Measurements from ENCODE around the gene TLE4. TPM values are rescaled to one million over a fixed set of nuclear protein-coding genes. Genes with fewer than 3 reads are reported as not detected.
A peak's percentile ranks its signal among the peaks of the same experiment; 100 is the strongest.

Gene TLE4
- total RNA-seq, 1 donor from 2014 or later: 20.7 TPM

GRCh38 chr9:79685577-79685976, 113.8 kb downstream of the TLE4 start:
- no peak overlapping the region for H3K4me3 Mint-ChIP-seq (ENCODE audit: low read depth)
- no peaks in the 10 kb centered on the region for H3K9me3 Mint-ChIP-seq
- peaks cover 19% of the 10 kb centered on the region for H3K4me1 Mint-ChIP-seq (ENCODE audit: low read depth)
- no peaks in the 10 kb centered on the region for H3K27me3 Mint-ChIP-seq (ENCODE audit: low read depth)
- H3K27ac Mint-ChIP-seq: no peak overlapping the region
- no peak for DNase-seq (ENCODE audit: low spot score)
- peaks cover 5% of the 10 kb centered on the region for H3K36me3 Mint-ChIP-seq (ENCODE audit: low read depth)
- intact Hi-C loops (cut with micrococcal nuclease): no loop called here

DNA sequence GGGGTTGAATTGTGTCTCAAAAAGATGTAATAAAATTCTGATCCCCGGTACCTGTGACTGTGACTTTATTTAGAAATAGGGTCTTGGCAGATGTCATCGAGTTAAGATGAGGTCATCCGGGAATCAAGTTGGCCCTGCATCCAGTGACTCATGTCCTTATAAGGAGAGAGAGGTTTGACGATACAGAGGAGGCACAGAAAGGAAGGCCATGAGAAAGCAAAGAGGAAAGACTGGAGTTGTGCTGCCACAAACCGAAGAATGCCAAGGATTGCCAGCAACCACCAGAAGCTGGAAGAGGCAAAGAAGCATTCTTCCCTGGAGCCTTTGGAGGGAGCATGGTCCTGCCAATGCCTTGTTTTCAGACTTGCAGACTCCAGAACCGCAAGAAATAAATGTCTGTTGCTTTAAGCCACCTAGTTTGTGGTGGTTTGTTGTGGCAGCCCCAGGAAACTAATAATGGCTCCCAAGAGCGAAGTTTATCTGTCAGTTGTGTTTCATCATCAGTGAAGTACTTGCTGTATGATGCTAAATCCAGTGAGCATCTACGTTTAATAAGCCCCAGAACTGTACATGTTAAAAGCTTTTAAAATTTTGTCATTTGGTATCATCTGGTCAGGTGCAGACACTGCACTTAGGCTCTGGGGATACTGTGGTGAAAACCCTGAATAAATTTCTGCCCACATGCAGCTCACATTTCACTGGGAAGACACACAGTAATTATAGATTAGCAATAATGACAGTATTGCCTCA, 114.8 kb downstream of the TLE4 start:
- DNase-seq (ENCODE audit: low spot score): no peak
- intact Hi-C loops (cut with micrococcal nuclease): no loop called here
- Mint-ChIP-seq H3K4me1 (ENCODE audit: low read depth) (peaks cover 16% of the 10 kb centered on the region), H3K9me3 (no peaks in the 10 kb centered on the region), H3K36me3 (ENCODE audit: low read depth) (peaks cover 5% of the 10 kb centered on the region), H3K27me3 (ENCODE audit: low read depth) (no peaks in the 10 kb centered on the region), H3K4me3 (ENCODE audit: low read depth) (no peak overlapping the region), H3K27ac (no peak overlapping the region)

GRCh38 chr9:79687131-79687447, 115.3 kb downstream of the TLE4 start:
- intact Hi-C loops (cut with micrococcal nuclease): no loop called here
- Mint-ChIP-seq H3K4me1 (ENCODE audit: low read depth) (peaks cover 16% of the 10 kb centered on the region), H3K36me3 (ENCODE audit: low read depth) (peaks cover 5% of the 10 kb centered on the region), H3K27ac (peak overlapping the region; percentile 64), H3K27me3 (ENCODE audit: low read depth) (no peaks in the 10 kb centered on the region), H3K4me3 (ENCODE audit: low read depth) (no peak overlapping the region), H3K9me3 (no peaks in the 10 kb centered on the region)
- DNase-seq (ENCODE audit: low spot score): peak; percentile 36

DNA sequence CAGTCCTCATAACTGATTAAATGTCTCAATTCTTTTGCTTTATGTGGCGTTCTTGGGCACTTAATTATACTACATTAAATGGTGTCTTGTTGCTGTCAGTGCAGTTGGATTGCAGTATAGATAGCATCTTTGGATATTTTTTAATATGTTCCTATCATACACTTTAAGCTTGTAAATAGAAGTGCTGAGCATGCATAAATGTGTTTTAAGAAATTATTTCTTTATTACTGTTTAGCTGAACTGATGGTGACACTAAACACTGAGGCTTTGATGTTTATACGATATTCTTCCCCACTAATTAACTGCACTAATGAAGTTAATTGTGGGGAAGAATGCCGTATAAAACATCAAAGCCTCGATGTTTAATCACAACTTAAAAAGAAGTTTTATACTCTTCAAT, 116.6 kb downstream of the TLE4 start:
- intact Hi-C loops (cut with micrococcal nuclease): no loop called here
- no peak for DNase-seq (ENCODE audit: low spot score)
- Mint-ChIP-seq H3K36me3 (ENCODE audit: low read depth) (peaks cover 5% of the 10 kb centered on the region), H3K9me3 (no peaks in the 10 kb centered on the region), H3K27me3 (ENCODE audit: low read depth) (no peaks in the 10 kb centered on the region), H3K4me1 (ENCODE audit: low read depth) (peaks cover 16% of the 10 kb centered on the region), H3K4me3 (ENCODE audit: low read depth) (no peak overlapping the region), H3K27ac (no peak overlapping the region)

DNA sequence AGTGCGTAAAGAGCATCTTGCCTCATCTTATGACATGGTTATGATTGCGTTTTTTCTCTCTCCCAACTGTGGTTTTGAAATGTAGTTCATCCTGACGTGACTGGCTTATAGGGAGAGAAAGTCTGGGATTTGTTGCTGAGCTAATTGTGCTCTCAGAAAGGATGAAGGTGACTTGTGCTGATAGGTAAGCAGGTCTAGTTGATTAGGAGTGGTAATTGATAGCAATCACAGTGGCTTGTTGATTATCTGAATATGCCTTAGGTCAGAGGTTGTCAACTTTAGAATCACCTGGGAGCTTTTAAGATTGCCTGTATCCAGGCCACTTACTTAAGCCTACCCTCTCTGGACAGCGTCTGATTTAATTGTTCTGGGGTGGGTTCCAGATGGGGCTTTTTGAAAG, 117.8 kb downstream of the TLE4 start:
- DNase-seq (ENCODE audit: low spot score): no peak
- H3K27ac Mint-ChIP-seq: no peak overlapping the region
- H3K27me3 Mint-ChIP-seq (ENCODE audit: low read depth): no peaks in the 10 kb centered on the region
- H3K4me3 Mint-ChIP-seq (ENCODE audit: low read depth): no peak overlapping the region
- H3K9me3 Mint-ChIP-seq: no peaks in the 10 kb centered on the region
- peaks cover 3% of the 10 kb centered on the region for H3K36me3 Mint-ChIP-seq (ENCODE audit: low read depth)
- peaks cover 25% of the 10 kb centered on the region for H3K4me1 Mint-ChIP-seq (ENCODE audit: low read depth)
- intact Hi-C loops (cut with micrococcal nuclease): no loop called here

DNA sequence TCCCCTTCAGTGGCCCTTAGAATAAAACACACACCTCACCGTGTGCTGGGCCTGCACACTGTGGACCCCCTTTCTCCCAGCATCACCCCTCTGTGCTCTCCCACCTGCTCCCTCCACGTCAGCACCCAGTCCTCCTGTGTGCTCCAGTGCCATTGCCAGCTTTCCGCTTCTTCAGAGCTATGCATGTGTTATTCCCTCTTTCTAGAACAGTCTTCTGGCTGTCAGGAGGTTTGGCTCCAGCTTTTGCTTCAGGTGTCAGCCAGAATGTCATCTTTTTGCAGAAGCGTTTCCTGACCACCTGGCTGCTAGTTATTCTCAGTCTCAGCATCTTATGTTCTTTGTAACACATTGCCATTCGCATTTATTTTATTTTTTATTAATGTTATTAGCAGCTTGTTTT, 119.7 kb downstream of the TLE4 start:
- peaks cover 3% of the 10 kb centered on the region for H3K36me3 Mint-ChIP-seq (ENCODE audit: low read depth)
- H3K4me3 Mint-ChIP-seq (ENCODE audit: low read depth): no peak overlapping the region
- H3K4me1 Mint-ChIP-seq (ENCODE audit: low read depth): peaks cover 35% of the 10 kb centered on the region
- H3K9me3 Mint-ChIP-seq: no peaks in the 10 kb centered on the region
- no peak for DNase-seq (ENCODE audit: low spot score)
- H3K27me3 Mint-ChIP-seq (ENCODE audit: low read depth): no peaks in the 10 kb centered on the region
- no peak overlapping the region for H3K27ac Mint-ChIP-seq
- intact Hi-C loops (cut with micrococcal nuclease): no loop called here

DNA sequence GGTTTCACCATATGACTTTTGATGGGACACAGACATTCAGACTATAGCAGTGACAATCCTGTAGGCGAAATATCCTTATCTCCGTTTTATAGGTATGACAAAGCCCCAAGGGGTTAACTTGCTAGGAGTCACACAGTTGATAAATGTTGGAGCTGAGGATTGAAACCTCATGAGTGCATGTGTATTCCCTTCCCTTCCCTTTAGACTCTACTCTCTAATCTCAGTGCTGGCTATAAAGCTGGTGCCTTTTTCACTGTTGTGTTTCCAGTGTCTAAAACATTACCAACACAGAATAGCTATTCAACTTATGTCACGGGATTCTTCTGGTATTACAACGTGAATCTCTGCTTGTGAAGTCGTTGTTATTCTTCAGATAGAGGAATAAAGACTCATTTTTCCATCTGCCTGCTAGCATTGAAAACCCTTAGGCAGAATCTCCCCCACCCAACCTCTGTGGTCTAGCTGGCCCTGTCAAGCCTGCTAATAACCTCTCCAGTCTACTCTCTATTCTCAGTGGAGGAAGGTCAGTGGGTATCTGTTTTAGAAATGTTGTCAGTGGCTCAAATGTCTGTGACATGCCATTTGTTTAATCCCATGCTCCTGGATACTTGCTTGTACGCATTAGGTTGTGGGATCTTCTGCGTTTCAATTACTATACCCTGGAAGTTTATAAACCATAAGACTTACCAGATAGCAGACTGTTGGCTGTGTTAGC, 121.2 kb downstream of the TLE4 start:
- Mint-ChIP-seq H3K27me3 (ENCODE audit: low read depth) (no peaks in the 10 kb centered on the region), H3K4me3 (ENCODE audit: low read depth) (no peak overlapping the region), H3K4me1 (ENCODE audit: low read depth) (peaks cover 27% of the 10 kb centered on the region), H3K9me3 (no peaks in the 10 kb centered on the region), H3K27ac (no peak overlapping the region), H3K36me3 (ENCODE audit: low read depth) (no peaks in the 10 kb centered on the region)
- DNase-seq (ENCODE audit: low spot score): no peak
- intact Hi-C loops (cut with micrococcal nuclease): no loop called here

DNA sequence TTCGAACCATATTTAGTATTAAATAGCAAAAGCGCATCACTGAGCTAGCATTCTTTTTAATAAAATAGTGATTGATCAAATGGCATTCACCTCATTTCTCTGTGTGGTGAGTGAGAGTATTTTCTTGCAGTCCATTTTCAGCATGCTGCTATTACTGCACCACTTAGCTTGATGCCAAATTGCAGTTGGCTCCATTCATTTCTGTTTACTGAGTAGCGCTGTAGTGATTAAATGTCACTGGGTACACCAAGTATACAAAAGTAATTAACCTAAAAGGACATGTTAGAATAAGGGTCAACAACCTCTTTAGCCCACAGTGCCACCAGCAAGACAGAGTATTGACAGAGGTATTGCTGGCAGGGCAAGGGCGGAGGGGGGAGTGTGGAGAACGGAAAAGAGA, 122.0 kb downstream of the TLE4 start:
- intact Hi-C loops (cut with micrococcal nuclease): no loop called here
- peaks cover 26% of the 10 kb centered on the region for H3K4me1 Mint-ChIP-seq (ENCODE audit: low read depth)
- no peak overlapping the region for H3K27ac Mint-ChIP-seq
- H3K9me3 Mint-ChIP-seq: no peaks in the 10 kb centered on the region
- DNase-seq (ENCODE audit: low spot score): no peak
- H3K27me3 Mint-ChIP-seq (ENCODE audit: low read depth): no peaks in the 10 kb centered on the region
- no peaks in the 10 kb centered on the region for H3K36me3 Mint-ChIP-seq (ENCODE audit: low read depth)
- no peak overlapping the region for H3K4me3 Mint-ChIP-seq (ENCODE audit: low read depth)

GRCh38 chr9:79694208-79694607, 122.4 kb downstream of the TLE4 start:
- Mint-ChIP-seq H3K36me3 (ENCODE audit: low read depth) (no peaks in the 10 kb centered on the region), H3K4me3 (ENCODE audit: low read depth) (no peak overlapping the region), H3K9me3 (no peaks in the 10 kb centered on the region), H3K27ac (no peak overlapping the region), H3K27me3 (ENCODE audit: low read depth) (no peaks in the 10 kb centered on the region), H3K4me1 (ENCODE audit: low read depth) (peaks cover 26% of the 10 kb centered on the region)
- intact Hi-C loops (cut with micrococcal nuclease): no loop called here
- DNase-seq (ENCODE audit: low spot score): no peak

GRCh38 chr9:79694676-79695400, 123.1 kb downstream of the TLE4 start:
- H3K4me1 Mint-ChIP-seq (ENCODE audit: low read depth): peaks cover 31% of the 10 kb centered on the region
- intact Hi-C loops (cut with micrococcal nuclease): loop anchor here (5.0 kb wide), 2 partner anchors 117 to 123 kb away; partner anchors contain the start of gene TLE4
- no peaks in the 10 kb centered on the region for H3K9me3 Mint-ChIP-seq
- H3K27me3 Mint-ChIP-seq (ENCODE audit: low read depth): no peaks in the 10 kb centered on the region
- H3K27ac Mint-ChIP-seq: no peak overlapping the region
- DNase-seq (ENCODE audit: low spot score): no peak
- no peaks in the 10 kb centered on the region for H3K36me3 Mint-ChIP-seq (ENCODE audit: low read depth)
- no peak overlapping the region for H3K4me3 Mint-ChIP-seq (ENCODE audit: low read depth)

DNA sequence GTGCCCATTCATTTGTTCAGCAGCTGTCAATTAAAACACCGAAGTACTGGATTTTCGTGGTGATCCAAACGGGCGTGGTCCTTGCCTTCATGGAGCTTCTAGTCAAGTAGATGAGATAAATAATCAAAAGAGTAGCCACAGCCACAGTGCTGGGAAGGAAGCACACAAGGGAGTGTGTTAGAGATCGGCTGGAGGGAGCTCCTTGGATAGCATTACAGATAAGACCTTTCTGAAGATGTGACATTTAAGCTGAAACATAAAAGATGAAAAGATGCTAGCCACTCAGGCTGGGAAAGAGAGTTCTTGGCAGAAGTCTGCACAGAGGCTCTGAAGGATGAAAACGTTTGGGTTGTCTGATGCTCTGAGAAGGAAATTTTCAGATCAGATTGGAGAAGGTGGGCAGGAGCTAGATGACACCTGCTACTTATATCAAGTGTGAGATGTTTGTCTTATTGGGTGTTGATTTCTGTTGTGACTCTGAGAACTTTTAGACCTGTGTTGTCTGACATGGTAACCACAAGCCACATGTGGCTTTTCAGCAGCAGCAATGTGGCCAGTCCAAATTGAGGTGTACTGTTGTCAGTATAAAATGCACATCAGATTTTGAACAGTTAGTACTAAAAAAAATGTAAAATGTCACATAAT, 123.9 kb downstream of the TLE4 start:
- DNase-seq (ENCODE audit: low spot score): no peak
- peaks cover 31% of the 10 kb centered on the region for H3K4me1 Mint-ChIP-seq (ENCODE audit: low read depth)
- H3K27me3 Mint-ChIP-seq (ENCODE audit: low read depth): no peaks in the 10 kb centered on the region
- H3K4me3 Mint-ChIP-seq (ENCODE audit: low read depth): no peak overlapping the region
- intact Hi-C loops (cut with micrococcal nuclease): loop anchor here (5.0 kb wide), 2 partner anchors 117 to 123 kb away; partner anchors contain the start of gene TLE4
- H3K9me3 Mint-ChIP-seq: no peaks in the 10 kb centered on the region
- H3K27ac Mint-ChIP-seq: no peak overlapping the region
- no peaks in the 10 kb centered on the region for H3K36me3 Mint-ChIP-seq (ENCODE audit: low read depth)

GRCh38 chr9:79698967-79699366, 127.2 kb downstream of the TLE4 start:
- Mint-ChIP-seq H3K9me3 (no peaks in the 10 kb centered on the region), H3K4me3 (ENCODE audit: low read depth) (no peak overlapping the region), H3K27me3 (ENCODE audit: low read depth) (no peaks in the 10 kb centered on the region)

More at GRCh38 chr9:79698967-79699366, 127.2 kb downstream of the TLE4 start:
- intact Hi-C loops (cut with micrococcal nuclease): loop anchor here (5.0 kb wide), 2 partner anchors 113 to 127 kb away; partner anchors contain the start of gene TLE4
- Mint-ChIP-seq H3K27ac (no peak overlapping the region), H3K36me3 (ENCODE audit: low read depth) (peaks cover 3% of the 10 kb centered on the region), H3K4me1 (ENCODE audit: low read depth) (peaks cover 28% of the 10 kb centered on the region)
- DNase-seq (ENCODE audit: low spot score): no peak
